H1 (cell line): Measurements from ENCODE around the gene GRID1. TPM values are rescaled to one million over a fixed set of nuclear protein-coding genes. Genes with fewer than 3 reads are reported as not detected.

ENCODE experiments used
- HDAC2 ChIP-seq, 2 experiments: fragments of 300-600 bp in 1 of 2; sonication (generic) in 1 of 2; IDR thresholded peaks; 2 replicates each; pipeline ENCODE4 v1.6.1; 2011 to 2012; ENCODE audit warnings: low read depth in 2 of 2, low read length in 2 of 2, mild to moderate bottlenecking in 2 of 2, moderate library complexity in 2 of 2, borderline replicate concordance in 1 of 2, inconsistent platforms in 1 of 2
- POLR2A ChIP-seq, 2 experiments: IDR thresholded peaks; 1 replicate in 1 of 2; 2 replicates in 1 of 2; pipeline ENCODE4 v1.6.1; 2011; ENCODE audit warnings: low read depth in 2 of 2, low read length in 2 of 2, mild to moderate bottlenecking in 2 of 2; ENCODE audit errors: control extremely low read depth in 1 of 2
- RFX5 ChIP-seq: IDR thresholded peaks from 2 replicates; pipeline ENCODE4 v1.6.1; 2011; ENCODE audit warnings: low read depth, low read length, improper control_type of control experiment, borderline replicate concordance
- ZNF274 ChIP-seq: IDR thresholded peaks from 2 replicates; pipeline ENCODE4 v1.7.0; 2012; ENCODE audit warnings: low read length, borderline replicate concordance; ENCODE audit errors: extremely low read depth
- polyA plus RNA-seq, 7 experiments: library from polyadenylated mRNA; depleted of rRNA in 3 of 7; stranded (reverse) in 5 of 7; unstranded in 2 of 7; fragments of >200 nt in 5 of 7; fragments of 200-250 nt in 2 of 7; gene quantifications; 1 replicate in 5 of 7; 2 replicates in 1 of 7; 4 replicates in 1 of 7; pipeline versions ENCODE4 v1.2.1 to v1.2.3, GENCODE V29; 2011 to 2013; ENCODE audit warnings: missing spikeins in 2 of 7, mixed read lengths in 2 of 7
- total RNA-seq: library from RNA; stranded (reverse); fragmentation: NEBNext Ultra II Directional; extraction: Animal tissue kit (Norgen Biotek cat#: 25700); gene quantifications from 2 replicates; pipeline ENCODE4 v1.2.1, GENCODE V29; 2021

GRID1 gene
- total and polyA plus RNA-seq, 2 of the 8 experiments (the other 6 are each of a cell fraction or from before 2014, with no cell fraction given): 0.22 to 0.30 TPM

DNA sequence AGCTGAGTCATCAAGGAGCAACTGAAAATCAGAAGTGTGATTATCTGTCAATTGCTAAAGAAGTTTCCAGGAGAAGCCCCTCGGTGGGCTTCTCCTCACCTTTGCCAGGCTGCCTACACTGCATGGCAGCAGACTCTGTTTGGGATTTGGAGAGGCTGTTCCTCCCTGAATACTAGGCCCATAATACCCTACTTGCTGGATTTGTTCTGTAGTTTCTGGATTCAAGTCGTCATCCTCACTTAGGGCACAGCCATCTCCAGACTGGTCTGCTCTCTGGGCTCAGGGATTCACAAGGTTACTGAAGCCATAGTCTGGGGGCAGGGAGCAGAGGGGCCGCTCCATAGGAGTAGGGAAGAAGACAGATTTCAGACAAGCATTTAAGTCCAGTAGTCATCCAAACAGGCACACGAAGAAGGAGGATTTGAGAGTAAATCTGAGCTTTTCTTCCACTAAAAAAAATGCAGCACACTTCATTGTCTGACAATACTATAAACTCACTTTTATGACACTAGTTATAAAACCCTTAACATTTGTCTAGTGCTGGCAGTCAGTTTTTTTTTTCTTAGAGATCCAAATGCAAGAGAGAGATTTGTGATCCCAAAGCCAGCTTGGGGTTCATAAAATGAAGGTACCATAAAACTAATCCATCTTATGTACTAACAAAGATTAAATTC lies 723.3 kb downstream of the GRID1 start (continued):
- TF ChIP-seq ZNF274 (no peak), RFX5 (no peak), HDAC2 (IDR thresholded peaks at IDR 0.05; ENCODE audit: borderline replicate concordance in 1 of 2, low read depth in 2 of 2, low read length in 2 of 2) (no peak), POLR2A (IDR thresholded peaks at IDR 0.05; ENCODE audit: control extremely low read depth in 1 of 2, low read depth in 2 of 2, low read length in 2 of 2) (no peak)
- TF ChIP-seq, all 59 proteins: peak for 0
